GM18951 (cell line): ENCODE results near the gene RNF13.
A peak's percentile ranks its signal among the peaks of the same experiment; 100 is the strongest.

Source experiments
- POLR2A ChIP-seq: IDR thresholded peaks from 4 replicates; pipeline ENCODE4 v1.6.1; 2011; ENCODE audit warnings: mild to moderate bottlenecking; ENCODE audit not compliant: insufficient read length, insufficient read depth; ENCODE audit errors: extremely low read depth
- in situ Hi-C: fragments of 300-500 bp; cut with MboI; formaldehyde crosslinking; loops from one replicate; pipeline ENCODE4 v1.12.0; 2022; ENCODE audit warnings: low sequenced_read_pairs, mixed read lengths, inconsistent platforms; ENCODE audit not compliant: unreplicated experiment

Gene RNF13

GRCh38 chr3:149957361-149958125, 144.5 kb downstream of the RNF13 start:
- no peak for TF ChIP-seq POLR2A
- in situ Hi-C loops = no loop called here

DNA sequence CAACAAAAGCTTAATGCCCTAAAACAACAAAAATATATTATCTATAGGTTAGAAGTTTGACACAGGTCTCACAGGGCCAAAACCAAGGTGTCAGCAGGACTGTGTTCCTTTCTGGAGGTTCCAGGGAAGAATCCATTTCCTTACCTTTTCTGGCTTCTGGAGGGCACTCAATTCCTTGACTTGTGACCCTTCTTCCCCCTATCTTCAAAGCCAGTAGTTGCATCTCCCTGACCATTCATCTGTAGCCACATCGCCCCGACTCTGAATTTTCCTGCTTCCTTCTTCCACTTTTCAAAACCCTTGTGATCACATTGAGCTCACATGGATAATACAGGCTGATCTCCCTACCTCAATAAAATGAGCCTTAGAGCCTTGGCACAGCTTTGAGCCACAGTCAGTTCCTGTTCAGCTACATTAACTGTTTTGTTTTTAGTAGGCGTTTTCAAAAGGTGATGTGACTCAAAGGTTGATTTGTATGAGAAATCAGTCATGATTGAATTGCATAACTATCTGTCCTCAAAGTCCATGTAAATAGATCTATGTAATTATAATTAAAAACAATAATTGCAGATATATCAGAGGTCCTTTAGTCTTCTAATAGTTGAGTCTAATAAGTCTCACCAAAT, 145.3 kb downstream of the RNF13 start:
- TF ChIP-seq POLR2A = no peak
- in situ Hi-C loops = no loop called here

DNA sequence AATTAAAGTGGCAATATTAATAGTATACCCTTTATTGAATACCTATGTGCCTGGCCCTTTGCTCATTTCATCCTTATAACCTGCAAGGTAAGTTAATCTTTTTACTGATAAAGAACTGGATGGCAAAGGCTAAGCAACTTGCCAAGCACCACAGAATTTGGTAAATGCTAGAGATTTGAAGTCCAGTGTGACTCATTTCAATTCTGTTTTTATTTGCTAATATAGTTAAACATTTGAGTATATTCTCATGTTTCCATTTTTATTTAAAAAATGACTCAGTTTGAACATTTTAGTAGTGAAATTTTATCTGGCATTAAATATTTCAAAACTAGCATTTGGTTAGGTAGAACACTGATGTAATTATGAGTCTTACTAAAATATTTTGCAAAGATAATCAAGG, 146.4 kb downstream of the RNF13 start:
- in situ Hi-C loops = no loop called here
- TF ChIP-seq POLR2A = no peak

DNA sequence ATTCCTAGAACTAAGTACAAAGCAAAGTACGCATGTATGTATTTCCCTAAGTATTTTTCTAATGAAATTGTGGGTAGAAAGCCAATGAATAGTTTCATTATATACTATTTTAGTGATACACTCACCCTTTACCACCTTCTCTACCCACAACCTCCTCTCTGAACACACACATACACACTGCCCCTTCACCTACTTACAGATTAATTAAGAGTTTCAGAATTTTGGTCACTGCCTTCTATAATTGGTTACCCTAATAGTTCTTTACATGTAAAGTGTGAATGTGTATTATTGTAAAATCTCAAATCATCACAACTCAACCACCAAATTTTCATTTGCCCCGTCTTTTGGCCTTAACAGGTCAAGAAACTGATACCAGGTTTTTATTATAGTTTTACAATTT, 150.5 kb downstream of the RNF13 start:
- in situ Hi-C loops = loop anchor here (10.0 kb wide), 1 partner anchor 221 kb away; no protein-coding TSS in a partner anchor
- no peak for TF ChIP-seq POLR2A

GRCh38 chr3:149964291-149964690, 151.3 kb downstream of the RNF13 start:
- TF ChIP-seq POLR2A = no peak
- in situ Hi-C loops = loop anchor here (10.0 kb wide), 1 partner anchor 221 kb away; no protein-coding TSS in a partner anchor

DNA sequence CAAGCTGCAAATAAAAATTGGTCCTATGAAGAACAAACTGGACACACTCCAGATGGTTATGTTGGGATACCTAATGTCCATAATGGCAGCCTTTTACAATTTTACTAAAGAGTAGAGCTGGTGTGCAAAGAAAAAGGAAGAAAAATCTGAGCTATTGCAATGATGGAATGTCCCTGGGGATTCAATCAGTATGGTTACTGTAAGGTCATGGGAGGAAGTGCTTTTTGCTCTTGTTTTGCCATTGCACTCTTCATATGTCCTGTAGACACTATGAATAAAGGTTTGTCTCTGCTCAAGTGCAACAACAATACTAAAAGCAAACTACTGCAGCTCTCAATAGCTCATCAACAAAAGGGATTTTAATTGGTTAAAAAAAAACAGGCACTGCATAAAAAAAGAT, 152.3 kb downstream of the RNF13 start:
- in situ Hi-C loops = loop anchor here (10.0 kb wide), 1 partner anchor 220 kb away; no protein-coding TSS in a partner anchor
- no peak for TF ChIP-seq POLR2A

GRCh38 chr3:149967086-149967685, 154.2 kb downstream of the RNF13 start:
- TF ChIP-seq POLR2A = no peak
- in situ Hi-C loops = loop anchor here (10.0 kb wide), 1 partner anchor 218 kb away; no protein-coding TSS in a partner anchor

GRCh38 chr3:149968216-149968615, 155.2 kb downstream of the RNF13 start:
- in situ Hi-C loops = loop anchor here (10.0 kb wide), 1 partner anchor 217 kb away; no protein-coding TSS in a partner anchor
- TF ChIP-seq POLR2A = no peak

DNA sequence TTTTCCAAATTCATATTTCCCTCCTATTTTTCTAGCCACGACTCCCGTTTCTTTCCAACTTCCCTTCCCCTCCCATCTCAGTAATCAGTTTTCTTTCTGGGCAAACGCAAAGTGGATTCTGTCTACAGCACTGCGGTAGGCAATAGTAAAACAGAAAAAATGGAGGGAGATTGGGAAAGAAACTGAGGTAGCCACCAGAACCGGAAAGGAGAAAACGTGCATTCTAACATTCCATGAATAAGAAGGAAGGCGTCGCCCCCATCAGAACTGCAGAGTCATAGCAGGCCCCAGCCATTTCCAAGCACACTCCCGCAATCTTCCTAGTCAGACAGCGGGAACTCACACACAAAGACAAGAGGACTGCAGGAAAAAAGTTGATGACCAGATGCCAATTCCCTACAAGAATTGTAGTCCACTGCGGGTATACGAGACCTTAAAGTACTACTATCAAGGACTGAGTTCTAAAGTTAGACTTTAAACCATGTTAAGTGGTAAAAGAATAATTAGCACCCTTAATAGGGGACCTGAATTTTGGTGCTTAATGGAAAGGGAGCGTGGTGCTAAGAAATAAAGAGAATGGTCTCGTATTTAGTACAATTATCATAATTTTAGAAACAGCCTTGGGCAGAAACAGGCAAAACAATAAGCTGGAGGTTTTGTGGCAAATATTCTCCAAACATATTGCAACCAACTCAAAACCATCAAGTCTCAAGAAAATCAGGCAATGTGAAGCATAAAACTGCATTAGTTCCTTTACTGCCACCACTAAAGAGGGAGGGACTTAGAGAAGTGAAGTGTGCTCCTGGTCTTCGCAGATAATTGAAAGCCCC, 156.3 kb downstream of the RNF13 start:
- in situ Hi-C loops = loop anchor here (10.0 kb wide), 1 partner anchor 215 kb away; no protein-coding TSS in a partner anchor

DNA sequence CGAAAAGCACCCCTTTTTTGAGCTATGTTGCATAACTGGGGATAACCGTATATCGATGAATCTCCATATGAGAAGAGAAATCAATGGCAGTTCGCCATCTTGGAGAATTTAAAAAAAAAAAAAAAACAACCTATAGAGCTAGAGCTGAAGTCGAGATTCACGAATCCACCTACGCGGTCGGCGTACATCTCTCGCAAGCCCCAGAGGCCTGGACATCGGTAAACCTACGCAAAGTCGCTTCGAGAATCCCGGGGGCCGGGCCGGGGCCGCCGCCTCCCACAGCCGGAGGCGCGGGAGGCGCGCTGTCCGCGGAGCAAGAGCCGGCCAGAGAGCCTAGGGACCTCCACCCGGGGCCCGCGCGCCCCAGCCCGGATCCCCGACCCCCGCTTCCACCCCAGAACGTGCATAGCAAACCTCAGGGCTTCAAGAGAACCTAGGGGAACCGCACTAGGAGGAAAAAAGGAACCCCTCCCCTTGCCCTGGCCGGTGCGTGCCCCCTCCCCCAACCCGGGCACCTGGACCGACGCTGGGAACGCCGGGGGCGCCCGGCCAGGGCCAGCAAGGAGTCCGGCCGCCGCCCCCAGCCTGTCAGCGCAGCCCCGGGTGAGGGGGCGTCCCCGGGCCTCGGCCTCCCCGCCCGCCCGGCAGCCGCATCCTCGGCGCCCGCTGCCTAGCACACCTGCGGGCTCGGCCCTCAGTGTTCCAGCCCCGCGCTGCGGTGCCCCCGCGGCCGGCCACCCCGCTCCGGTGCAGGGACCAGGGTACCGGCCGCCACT, 157.1 kb downstream of the RNF13 start:
- in situ Hi-C loops = loop anchor here (10.0 kb wide), 1 partner anchor 215 kb away; no protein-coding TSS in a partner anchor
- no peak for TF ChIP-seq POLR2A

More for the DNA sequence above, 156.3 kb downstream of the RNF13 start:
- no peak for TF ChIP-seq POLR2A

DNA sequence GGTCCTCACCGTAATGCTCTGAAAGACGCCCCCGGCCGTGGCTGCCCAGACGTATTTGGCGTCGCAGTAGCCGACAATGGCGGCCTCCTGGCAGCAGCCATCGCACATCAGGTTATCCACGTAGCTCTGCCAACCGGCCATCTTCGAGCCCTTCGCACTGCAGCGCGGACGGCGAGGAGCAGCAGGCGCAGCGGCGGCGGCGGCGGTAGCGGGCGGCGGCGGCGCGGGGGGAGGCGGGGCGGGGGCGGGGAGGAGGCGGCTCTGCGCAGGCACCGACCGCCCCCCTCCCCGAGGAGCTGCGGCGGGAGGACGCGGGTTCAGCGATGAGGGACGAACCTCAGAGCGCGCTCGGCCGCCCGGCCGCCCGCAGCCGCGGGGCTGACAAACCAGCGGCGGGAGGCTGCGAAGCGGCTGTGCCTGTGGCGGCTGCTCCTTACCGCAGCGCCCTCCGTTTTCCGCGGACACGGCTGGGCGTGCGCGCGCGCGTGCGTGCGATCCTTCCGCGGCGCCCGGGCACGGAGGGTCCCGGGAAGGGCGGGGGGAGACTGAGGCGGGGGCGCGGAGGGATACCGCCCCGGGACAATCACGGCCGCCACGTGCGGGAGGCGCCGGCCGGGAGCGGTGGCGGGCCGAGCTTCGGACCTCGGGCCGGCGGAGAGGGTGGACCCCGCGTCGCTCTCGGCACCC, 157.8 kb downstream of the RNF13 start, which contains the start of gene PFN2:
TSS of gene PFN2 (minus strand) at position 180 of the 687 bp plus-strand sequence. CDS start at position 141, 39 bp downstream.
- peak; percentile 28 for TF ChIP-seq POLR2A
- in situ Hi-C loops = no loop called here
